Trophoblast cell (in vitro differentiated cells and primary cell): ENCODE results near the gene IRF2BP1.
"Not testable (repeated sequence)": the region's sequence is repeated elsewhere in the genome, so short reads cannot be mapped to it uniquely, and the experiment has no call there.

Experiments
- DNase-seq, 2 donors: peaks; one replicate each; pipeline ENCODE4 v3.0.0-alpha.2; 2016
- H2AFZ ChIP-seq: 2 replicates; pipeline ENCODE4 v1.6.1; 2013; ENCODE audit warnings: low read length, moderate library complexity, mild to moderate bottlenecking; ENCODE audit not compliant: insufficient read depth, poor library complexity
- H2AK5ac ChIP-seq: 2 replicates; pipeline ENCODE4 v1.6.1; 2013; ENCODE audit warnings: mild to moderate bottlenecking, low read length
- H2BK120ac ChIP-seq: 2 replicates; pipeline ENCODE4 v1.6.1; 2013; ENCODE audit warnings: low read length, mild to moderate bottlenecking, moderate library complexity; ENCODE audit not compliant: insufficient read depth, poor library complexity
- H2BK12ac ChIP-seq: 2 replicates; pipeline ENCODE4 v1.6.1; 2013; ENCODE audit warnings: mild to moderate bottlenecking, low read length, moderate library complexity
- H2BK5ac ChIP-seq: 2 replicates; pipeline ENCODE4 v1.6.1; 2013; ENCODE audit warnings: low read length, low read depth, moderate library complexity, mild to moderate bottlenecking; ENCODE audit not compliant: poor library complexity
- H3K14ac ChIP-seq: 2 replicates; pipeline ENCODE4 v1.6.1; 2013; ENCODE audit warnings: mild to moderate bottlenecking, low read length
- H3K18ac ChIP-seq: 2 replicates; pipeline ENCODE4 v1.6.1; 2013; ENCODE audit warnings: mild to moderate bottlenecking, low read length
- H3K23ac ChIP-seq: 2 replicates; pipeline ENCODE4 v1.6.1; 2013; ENCODE audit warnings: low read length
- H3K27ac ChIP-seq: 2 replicates; pipeline ENCODE4 v1.5.1; 2013; ENCODE audit warnings: low read depth, mild to moderate bottlenecking, inconsistent platforms, low read length, moderate library complexity
- H3K27me3 ChIP-seq: 2 replicates; pipeline ENCODE4 v1.6.1; 2013; ENCODE audit warnings: inconsistent platforms, mild to moderate bottlenecking, low read length, moderate library complexity; ENCODE audit not compliant: insufficient read depth
- H3K36me3 ChIP-seq, 2 experiments: 1 replicate in 1 of 2; 2 replicates in 1 of 2; pipeline ENCODE4 v1.6.1; 2013; ENCODE audit warnings: low read length in 2 of 2, mild to moderate bottlenecking in 2 of 2, moderate library complexity in 1 of 2; ENCODE audit not compliant: insufficient read depth in 2 of 2, control insufficient read depth in 1 of 2
- H3K4ac ChIP-seq: 2 replicates; pipeline ENCODE4 v1.6.1; 2013; ENCODE audit warnings: low read depth, mild to moderate bottlenecking, low read length, moderate library complexity
- H3K4me1 ChIP-seq, 2 experiments: 1 replicate in 1 of 2; 2 replicates in 1 of 2; pipeline ENCODE4 v1.6.1; 2013; ENCODE audit warnings: low read length in 2 of 2, mild to moderate bottlenecking in 2 of 2, moderate library complexity in 1 of 2; ENCODE audit not compliant: insufficient read depth in 2 of 2, control insufficient read depth in 1 of 2
- H3K4me2 ChIP-seq: 2 replicates; pipeline ENCODE4 v1.6.1; 2013; ENCODE audit warnings: inconsistent platforms, mild to moderate bottlenecking, low read length, moderate library complexity
- H3K4me3 ChIP-seq: 2 replicates; pipeline ENCODE4 v1.5.1; 2013; ENCODE audit warnings: mild to moderate bottlenecking, low read depth, low read length, inconsistent platforms
- H3K79me1 ChIP-seq: one replicate; pipeline ENCODE4 v1.6.1; 2013; ENCODE audit warnings: low read length
- H3K79me2 ChIP-seq: 2 replicates; pipeline ENCODE4 v1.6.1; 2013; ENCODE audit warnings: low read length, mild to moderate bottlenecking; ENCODE audit not compliant: control insufficient read depth, insufficient read depth, poor library complexity
- H3K9ac ChIP-seq: 2 replicates; pipeline ENCODE4 v1.6.1; 2013; ENCODE audit warnings: mild to moderate bottlenecking, low read length
- H3K9me3 ChIP-seq: 2 replicates; pipeline ENCODE4 v1.6.1; 2013; ENCODE audit warnings: low read depth, mild to moderate bottlenecking, control low read depth, inconsistent platforms, low read length; ENCODE audit not compliant: insufficient read depth
- H4K12ac ChIP-seq: 2 replicates; pipeline ENCODE4 v1.6.1; 2013; ENCODE audit warnings: low read depth, mild to moderate bottlenecking, low read length, moderate library complexity
- H4K8ac ChIP-seq: 2 replicates; pipeline ENCODE4 v1.6.1; 2013; ENCODE audit warnings: low read depth, mild to moderate bottlenecking, low read length, moderate library complexity
- H4K91ac ChIP-seq: one replicate; pipeline ENCODE4 v1.6.1; 2013; ENCODE audit warnings: low read depth, mild to moderate bottlenecking, low read length, moderate library complexity
- WGBS: extraction: QIAGEN DNeasy Blood & Tissue Kit; methylation state at CpG from one replicate; pipeline ENCODE4 v1.1.7; 2013; ENCODE audit warnings: missing lambda C conversion rate; ENCODE audit not compliant: insufficient read length, insufficient coverage; ENCODE audit errors: extremely low coverage; 5-methylcytosine and 5-hydroxymethylcytosine counted together

IRF2BP1 gene

DNA sequence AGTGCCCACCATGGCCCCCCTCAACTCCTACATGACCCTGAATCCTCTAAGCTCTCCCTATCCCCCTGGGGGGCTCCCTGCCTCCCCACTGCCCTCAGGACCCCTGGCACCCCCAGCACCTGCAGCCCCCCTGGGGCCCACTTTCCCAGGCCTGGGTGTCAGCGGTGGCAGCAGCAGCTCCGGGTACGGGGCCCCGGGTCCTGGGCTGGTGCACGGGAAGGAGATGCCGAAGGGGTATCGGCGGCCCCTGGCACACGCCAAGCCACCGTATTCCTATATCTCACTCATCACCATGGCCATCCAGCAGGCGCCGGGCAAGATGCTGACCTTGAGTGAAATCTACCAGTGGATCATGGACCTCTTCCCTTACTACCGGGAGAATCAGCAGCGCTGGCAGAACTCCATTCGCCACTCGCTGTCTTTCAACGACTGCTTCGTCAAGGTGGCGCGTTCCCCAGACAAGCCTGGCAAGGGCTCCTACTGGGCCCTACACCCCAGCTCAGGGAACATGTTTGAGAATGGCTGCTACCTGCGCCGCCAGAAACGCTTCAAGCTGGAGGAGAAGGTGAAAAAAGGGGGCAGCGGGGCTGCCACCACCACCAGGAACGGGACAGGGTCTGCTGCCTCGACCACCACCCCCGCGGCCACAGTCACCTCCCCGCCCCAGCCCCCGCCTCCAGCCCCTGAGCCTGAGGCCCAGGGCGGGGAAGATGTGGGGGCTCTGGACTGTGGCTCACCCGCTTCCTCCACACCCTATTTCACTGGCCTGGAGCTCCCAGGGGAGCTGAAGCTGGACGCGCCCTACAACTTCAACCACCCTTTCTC is 13.6 kb downstream of the IRF2BP1 start:
- Histone ChIP-seq H3K14ac (no peak overlapping the region), H2AK5ac (no peak overlapping the region), H3K4ac (no peak overlapping the region), H2BK12ac (no peak overlapping the region), H2BK5ac (no peak overlapping the region), H3K79me1 (peaks cover 6% of the 10 kb centered on the region), H3K27me3 (no peaks in the 10 kb centered on the region), H3K9me3 (no peaks in the 10 kb centered on the region), H3K18ac (no peak overlapping the region), H3K9ac (no peak overlapping the region), H3K27ac (no peak overlapping the region), H4K12ac (no peak overlapping the region), H3K36me3 (no peaks in the 10 kb centered on the region), H2AFZ (no peak overlapping the region), H3K4me1 (peaks cover 5 to 10% of the 10 kb centered on the region in 2 experiments), H4K8ac (no peak overlapping the region), H3K23ac (no peak overlapping the region), H3K4me2 (no peak overlapping the region), H3K4me3 (no peak overlapping the region), H3K79me2 (peaks cover 3% of the 10 kb centered on the region), H2BK120ac (no peak overlapping the region), H4K91ac (no peak overlapping the region)
- DNase-seq: no peak
- WGBS: no CpG with 5 or more reads among the region's 34 CpGs

GRCh38 chr19:45870798-45871197 is 15.1 kb downstream of the IRF2BP1 start:
- no peak overlapping the region for H2BK12ac ChIP-seq
- no peaks in the 10 kb centered on the region for H3K9me3 ChIP-seq
- H3K27me3 ChIP-seq: no peaks in the 10 kb centered on the region
- H2BK5ac ChIP-seq: no peak overlapping the region
- no peaks in the 10 kb centered on the region for H3K4me1 ChIP-seq
- WGBS: no CpG with 5 or more reads among the region's 5 CpGs
- no peak overlapping the region for H3K4me3 ChIP-seq
- no peaks in the 10 kb centered on the region for H3K36me3 ChIP-seq
- no peak overlapping the region for H3K23ac ChIP-seq
- DNase-seq: no peak
- H3K4ac ChIP-seq: no peak overlapping the region
- H3K14ac ChIP-seq: no peak overlapping the region
- H3K79me2 ChIP-seq: no peaks in the 10 kb centered on the region
- no peak overlapping the region for H2BK120ac ChIP-seq
- H3K18ac ChIP-seq: no peak overlapping the region
- no peak overlapping the region for H3K27ac ChIP-seq
- H3K4me2 ChIP-seq: no peak overlapping the region
- no peak overlapping the region for H2AK5ac ChIP-seq
- H2AFZ ChIP-seq: no peak overlapping the region
- no peak overlapping the region for H4K12ac ChIP-seq
- no peak overlapping the region for H4K91ac ChIP-seq
- H4K8ac ChIP-seq: no peak overlapping the region
- H3K79me1 ChIP-seq: no peaks in the 10 kb centered on the region
- H3K9ac ChIP-seq: no peak overlapping the region

GRCh38 chr19:45867241-45867640 is 18.7 kb downstream of the IRF2BP1 start:
- not testable (repeated sequence) for H2AFZ ChIP-seq, H3K79me1 ChIP-seq, H4K8ac ChIP-seq, H3K4me1 ChIP-seq, H2AK5ac ChIP-seq, H3K4ac ChIP-seq, H3K27me3 ChIP-seq, H2BK5ac ChIP-seq, H3K4me3 ChIP-seq, H3K36me3 ChIP-seq, H3K18ac ChIP-seq, H3K27ac ChIP-seq, H3K23ac ChIP-seq, H3K9me3 ChIP-seq, H3K79me2 ChIP-seq, H3K4me2 ChIP-seq, H2BK12ac ChIP-seq, H2BK120ac ChIP-seq, H4K12ac ChIP-seq, H3K9ac ChIP-seq, H3K14ac ChIP-seq, DNase-seq, H4K91ac ChIP-seq
- no CpG with 5 or more reads among the region's 4 CpGs for WGBS

- no peak overlapping the region for H3K14ac ChIP-seq
- H3K9ac ChIP-seq: no peak overlapping the region
- no peak overlapping the region for H3K4me2 ChIP-seq
- H3K23ac ChIP-seq: no peak overlapping the region
- no peak overlapping the region for H3K4me3 ChIP-seq
- WGBS: no CpG with 5 or more reads among the region's 11 CpGs
- H3K27me3 ChIP-seq: peaks cover 6% of the 10 kb centered on the region
- no peak overlapping the region for H4K12ac ChIP-seq
- H3K18ac ChIP-seq: no peak overlapping the region
- peak overlapping the region; percentile 9 for H2BK5ac ChIP-seq
- H3K27ac ChIP-seq: no peak overlapping the region
- H2AK5ac ChIP-seq: no peak overlapping the region
- no peak overlapping the region for H3K4ac ChIP-seq
- H2BK12ac ChIP-seq: no peak overlapping the region
- H2AFZ ChIP-seq: no peak overlapping the region
- no peak overlapping the region for H2BK120ac ChIP-seq
- peaks cover 12% of the 10 kb centered on the region for H3K79me1 ChIP-seq
- H3K9me3 ChIP-seq: no peaks in the 10 kb centered on the region
- H4K91ac ChIP-seq: peak overlapping the region; percentile 21
- DNase-seq: no peak
- peaks cover 1 to 4% of the 10 kb centered on the region in 2 experiments for H3K4me1 ChIP-seq
- H3K79me2 ChIP-seq: peaks cover 6% of the 10 kb centered on the region
- H4K8ac ChIP-seq: no peak overlapping the region
- H3K36me3 ChIP-seq: no peaks in the 10 kb centered on the region
These were observed 19.4 kb downstream of the IRF2BP1 start for GRCh38 chr19:45866400-45867176.
